Measurements from ENCODE around the gene MMAB. TPM values are rescaled to one million over a fixed set of nuclear protein-coding genes. Genes with fewer than 3 reads are reported as not detected.

MMAB gene
- total RNA-seq, 1 experiment from 2014 or later: 34.9 TPM

- no peak for TF ChIP-seq ATF3 (IDR thresholded peaks at IDR 0.05)
- no peak for TF ChIP-seq CEBPB (IDR thresholded peaks at IDR 0.05; ENCODE audit: low read depth)
- peak; percentile 38 for TF ChIP-seq YY1 (IDR thresholded peaks at IDR 0.05; ENCODE audit: extremely low read depth, insufficient replicate concordance, low read depth, low read length)
- TF ChIP-seq SRF (IDR thresholded peaks at IDR 0.05; ENCODE audit: low read depth): no peak
- TF ChIP-seq POLR2A (IDR thresholded peaks at IDR 0.05; ENCODE audit: borderline replicate concordance, extremely low read depth, insufficient read depth, insufficient read length): peak; percentile 29
- TF ChIP-seq FOSL1 (IDR thresholded peaks at IDR 0.05; ENCODE audit: low read depth): no peak
- TF ChIP-seq ELF1 (IDR thresholded peaks at IDR 0.05; ENCODE audit: borderline replicate concordance, low read depth): no peak; the same call in 1 of the 2 replicates
- peak; percentile 98 for TF ChIP-seq SP1 (IDR thresholded peaks at IDR 0.05; ENCODE audit: low read depth)
Observed at GRCh38 chr12:109573029-109573913, at the start of gene MMAB, which contains the start of gene MVK (continued).

- RAD21 ChIA-PET (ENCODE audit: low non-redundant PET in 1 of 2, low total read pairs in 2 of 2, uncharacterized antibody in 2 of 2, unreplicated experiment in 2 of 2): no interaction called here
- Histone ChIP-seq H3K9me2 (ENCODE audit: insufficient read depth) (no peaks in the 10 kb centered on the region), H3K36me3 (ENCODE audit: control insufficient read depth in 1 of 2, insufficient read depth in 2 of 2, low read length in 2 of 2) (no peaks in the 10 kb centered on the region), H4K20me1 (ENCODE audit: insufficient read depth) (no peaks in the 10 kb centered on the region), H2AFZ (ENCODE audit: low read depth, low read length, poor library complexity, severe bottlenecking) (no peak overlapping the region), H3K27me3 (ENCODE audit: insufficient read depth, low read length) (peaks cover 18% of the 10 kb centered on the region; the same call in 1 of the 2 replicates), H3K9ac (ENCODE audit: low read length) (no peak overlapping the region), H3K4me1 (ENCODE audit: control insufficient read depth in 1 of 2, insufficient read depth in 2 of 2, low read length in 2 of 2) (peaks cover 2 to 13% of the 10 kb centered on the region in 2 experiments; a peak in 2 of 4 replicates), H3K9me3 (ENCODE audit: control insufficient read depth in 1 of 2, insufficient read depth in 1 of 2, low read depth in 1 of 2, low read length in 2 of 2) (no peaks in the 10 kb centered on the region), H3K27ac (ENCODE audit: low read depth, low read length) (no peak overlapping the region), H3K4me3 (replicated peaks in 1 of 2; ENCODE audit: low read depth in 1 of 2, low read length in 2 of 2) (no peak overlapping the region), H3K4me2 (ENCODE audit: low read length) (no peak overlapping the region), H3K79me2 (ENCODE audit: insufficient read depth, low read length) (no peaks in the 10 kb centered on the region)
- BruUV-seq (replicated peaks): no TSS peak
- POLR2A ChIA-PET: no interaction called here
- ATAC-seq (no peak), DNase-seq (ENCODE audit: low read depth, low spot score) (no peak)
- CTCF ChIA-PET: interaction anchor here (2.3 kb wide), 1 partner anchor 24 kb away, joined by 6 read pairs; no protein-coding TSS in a partner anchor
- TF ChIP-seq EZH2 (IDR thresholded peaks at IDR 0.05) (no peak), CBX3 (IDR thresholded peaks at IDR 0.05; ENCODE audit: low read depth) (no peak), SIN3A (IDR thresholded peaks at IDR 0.05; ENCODE audit: low read depth) (no peak), POLR2AphosphoS5 (IDR thresholded peaks at IDR 0.05; ENCODE audit: low read depth, low read length) (no peak), POLR2A (IDR thresholded peaks at IDR 0.05; ENCODE audit: borderline replicate concordance, extremely low read depth, insufficient read depth, insufficient read length) (no peak), FOSL1 (IDR thresholded peaks at IDR 0.05; ENCODE audit: low read depth) (no peak), RAD21 (IDR thresholded peaks at IDR 0.05; ENCODE audit: low read depth) (no peak), MAX (IDR thresholded peaks at IDR 0.05) (no peak), ZFX (IDR thresholded peaks at IDR 0.05) (no peak), TCF7L2 (IDR thresholded peaks at IDR 0.05; ENCODE audit: borderline replicate concordance, extremely low read depth, insufficient read depth, insufficient read length) (no peak), REST (IDR thresholded peaks at IDR 0.05; ENCODE audit: low read depth) (no peak)
- intact Hi-C loops (cut with micrococcal nuclease): no loop called here
Observed at GRCh38 chr12:109621901-109622364, 48.6 kb upstream of the MMAB start.
